Measurements from ENCODE around the gene ARL4A.

ARL4A gene

GRCh38 chr7:12686891-12687717, at the start of gene ARL4A:
Gene ARL4A, plus strand, starts transcription at chr7:12687633. Its CDS starts 622 bp downstream, at chr7:12688255.
- peak within 1 kb of the TSS; percentile 84 for H3K4me3 ChIP-seq (replicated peaks; ENCODE audit: low read depth, low read length)
- DNase-seq (ENCODE audit: extremely low read depth, low read depth) = peak; percentile 95
- peak; percentile 8 for TF ChIP-seq CTCF (IDR thresholded peaks at IDR 0.05; ENCODE audit: low read depth, low read length, missing control alignments)

- H3K4me3 ChIP-seq (replicated peaks; ENCODE audit: low read depth, low read length) = no peak overlapping the region
These were observed 49.4 kb upstream of the ARL4A start for GRCh38 chr7:12637819-12638592.

GRCh38 chr7:12638851-12639456, 48.5 kb upstream of the ARL4A start:
- H3K4me3 ChIP-seq (replicated peaks; ENCODE audit: low read depth, low read length) = no peak overlapping the region
- no peak for DNase-seq (ENCODE audit: extremely low read depth, low read depth)

More at GRCh38 chr7:12637819-12638592, 49.4 kb upstream of the ARL4A start:
- no peak for DNase-seq (ENCODE audit: extremely low read depth, low read depth)
- TF ChIP-seq CTCF (IDR thresholded peaks at IDR 0.05; ENCODE audit: low read depth, low read length, missing control alignments) = peak; percentile 2

GRCh38 chr7:12640299-12641096, 46.9 kb upstream of the ARL4A start:
- TF ChIP-seq CTCF (IDR thresholded peaks at IDR 0.05; ENCODE audit: low read depth, low read length, missing control alignments) = no peak
- DNase-seq (ENCODE audit: extremely low read depth, low read depth) = no peak
- H3K4me3 ChIP-seq (replicated peaks; ENCODE audit: low read depth, low read length) = no peak overlapping the region

More at GRCh38 chr7:12638851-12639456, 48.5 kb upstream of the ARL4A start:
- peak; percentile 21 for TF ChIP-seq CTCF (IDR thresholded peaks at IDR 0.05; ENCODE audit: low read depth, low read length, missing control alignments)

- no peak for DNase-seq (ENCODE audit: extremely low read depth, low read depth)
- no peak for TF ChIP-seq CTCF (IDR thresholded peaks at IDR 0.05; ENCODE audit: low read depth, low read length, missing control alignments)
- no peak overlapping the region for H3K4me3 ChIP-seq (replicated peaks; ENCODE audit: low read depth, low read length)
These were observed 46.2 kb upstream of the ARL4A start for GRCh38 chr7:12641196-12641595.

- DNase-seq (ENCODE audit: extremely low read depth, low read depth) = no peak
- no peak for TF ChIP-seq CTCF (IDR thresholded peaks at IDR 0.05; ENCODE audit: low read depth, low read length, missing control alignments)
- H3K4me3 ChIP-seq (replicated peaks; ENCODE audit: low read depth, low read length) = no peak overlapping the region
These were observed 44.9 kb upstream of the ARL4A start for GRCh38 chr7:12642508-12642907.

Measured in HFF-Myc (cell line).